CD4-positive, alpha-beta T cell treated with Interleukin-6 at 100 ng/mL for 8 hours (primary cell): ENCODE data around the gene RGS7.

Experiments
- DNase-seq: peaks from one replicate; pipeline ENCODE4 v3.0.0-alpha.2; 2020; ENCODE audit warnings: mixed read lengths, low spot score

The RGS7 gene

GRCh38 chr1:241077386-241078147 is 279.4 kb downstream of the RGS7 start:
- DNase-seq: no peak

GRCh38 chr1:241074507-241074906 is 282.5 kb downstream of the RGS7 start:
- no peak for DNase-seq

- DNase-seq: no peak
Observed at GRCh38 chr1:241068359-241068758, 288.6 kb downstream of the RGS7 start.

- no peak for DNase-seq
Observed at GRCh38 chr1:241063276-241063675, 293.7 kb downstream of the RGS7 start.

GRCh38 chr1:241061062-241061461 is 295.9 kb downstream of the RGS7 start:
- DNase-seq: no peak

GRCh38 chr1:241048622-241049021 is 308.4 kb downstream of the RGS7 start:
- no peak for DNase-seq

- DNase-seq: no peak
Observed at GRCh38 chr1:241045659-241046058, 311.3 kb downstream of the RGS7 start.

- DNase-seq: no peak
Observed at GRCh38 chr1:241034203-241034936, 322.6 kb downstream of the RGS7 start.

GRCh38 chr1:241024834-241025233 is 332.2 kb downstream of the RGS7 start:
- DNase-seq: no peak

GRCh38 chr1:241022366-241022765 is 334.6 kb downstream of the RGS7 start:
- DNase-seq: no peak

- DNase-seq: no peak
Observed at GRCh38 chr1:241020851-241021697, 335.9 kb downstream of the RGS7 start.

GRCh38 chr1:241012708-241013340 is 344.2 kb downstream of the RGS7 start:
- no peak for DNase-seq

- DNase-seq: no peak
Observed at GRCh38 chr1:241007668-241008067, 349.3 kb downstream of the RGS7 start.

- DNase-seq: no peak
Observed at GRCh38 chr1:240999826-241000225, 357.2 kb downstream of the RGS7 start.

- DNase-seq: no peak
Observed at GRCh38 chr1:240998441-240999015, 358.5 kb downstream of the RGS7 start.

- no peak for DNase-seq
Observed at GRCh38 chr1:240998024-240998423, 359.0 kb downstream of the RGS7 start.

- DNase-seq: no peak
Observed at GRCh38 chr1:240993004-240993403, 364.0 kb downstream of the RGS7 start.

GRCh38 chr1:240991230-240991629 is 365.8 kb downstream of the RGS7 start:
- no peak for DNase-seq

GRCh38 chr1:240987928-240988327 is 369.1 kb downstream of the RGS7 start:
- no peak for DNase-seq

- no peak for DNase-seq
Observed at GRCh38 chr1:240985081-240985480, 371.9 kb downstream of the RGS7 start.

- no peak for DNase-seq
Observed at GRCh38 chr1:240980342-240980741, 376.7 kb downstream of the RGS7 start.

GRCh38 chr1:240976685-240977084 is 380.3 kb downstream of the RGS7 start:
- DNase-seq: no peak
